Smooth muscle cell of the brain vasculature (primary cell): ENCODE measurements around the gene RENBP.

Source experiments
- DNase-seq: peaks from one replicate; pipeline ENCODE4 v3.0.0-alpha.2; 2012; ENCODE audit warnings: low read depth, low spot score

RENBP gene

GRCh38 chrX:153971124-153971449 is 26.6 kb upstream of the RENBP start:
- DNase-seq: peak; percentile 80

GRCh38 chrX:153970357-153971123 is 26.1 kb upstream of the RENBP start:
- no peak for DNase-seq

- no peak for DNase-seq
These were observed 25.5 kb upstream of the RENBP start for GRCh38 chrX:153969904-153970356.

- no peak for DNase-seq
These were observed 24.9 kb upstream of the RENBP start for GRCh38 chrX:153969125-153969903.

- no peak for DNase-seq
These were observed 24.3 kb upstream of the RENBP start for GRCh38 chrX:153968754-153969124.

GRCh38 chrX:153968255-153968654 is 23.8 kb upstream of the RENBP start:
- no peak for DNase-seq

- DNase-seq: no peak
These were observed 23.2 kb upstream of the RENBP start for GRCh38 chrX:153967536-153968224.

GRCh38 chrX:153966841-153967535 is 22.5 kb upstream of the RENBP start:
- no peak for DNase-seq

- DNase-seq: no peak
These were observed 21.8 kb upstream of the RENBP start for GRCh38 chrX:153966283-153966688.

- DNase-seq: no peak
These were observed 21.0 kb upstream of the RENBP start for GRCh38 chrX:153965406-153965805.

- no peak for DNase-seq
These were observed 19.7 kb upstream of the RENBP start for GRCh38 chrX:153964105-153964504.

- DNase-seq: no peak
These were observed 19.1 kb upstream of the RENBP start for GRCh38 chrX:153963546-153963945.

- no peak for DNase-seq
These were observed 16.8 kb upstream of the RENBP start for GRCh38 chrX:153961292-153961691.

- no peak for DNase-seq
These were observed 16.3 kb upstream of the RENBP start for GRCh38 chrX:153960786-153961185.

- no peak for DNase-seq
These were observed 15.6 kb upstream of the RENBP start for GRCh38 chrX:153960077-153960476.

- DNase-seq: no peak
These were observed 15.2 kb upstream of the RENBP start for GRCh38 chrX:153959649-153960048.

- no peak for DNase-seq
These were observed 14.2 kb upstream of the RENBP start for GRCh38 chrX:153958605-153959004.

- DNase-seq: no peak
These were observed 12.8 kb upstream of the RENBP start for GRCh38 chrX:153957224-153957623.

GRCh38 chrX:153956044-153956907 is 11.8 kb upstream of the RENBP start:
- DNase-seq: no peak

GRCh38 chrX:153955228-153955732 is 10.8 kb upstream of the RENBP start:
- DNase-seq: no peak
